HG03457 (cell line): ENCODE data around the gene TSPAN14.

Experiments used
- ATAC-seq: cut with Tn5 transposase; IDR thresholded peaks from one replicate; pipeline ENCODE4 v1.9.1; 2021; ENCODE audit warnings: moderate number of reproducible peaks; ENCODE audit not compliant: unreplicated experiment

Gene TSPAN14

DNA sequence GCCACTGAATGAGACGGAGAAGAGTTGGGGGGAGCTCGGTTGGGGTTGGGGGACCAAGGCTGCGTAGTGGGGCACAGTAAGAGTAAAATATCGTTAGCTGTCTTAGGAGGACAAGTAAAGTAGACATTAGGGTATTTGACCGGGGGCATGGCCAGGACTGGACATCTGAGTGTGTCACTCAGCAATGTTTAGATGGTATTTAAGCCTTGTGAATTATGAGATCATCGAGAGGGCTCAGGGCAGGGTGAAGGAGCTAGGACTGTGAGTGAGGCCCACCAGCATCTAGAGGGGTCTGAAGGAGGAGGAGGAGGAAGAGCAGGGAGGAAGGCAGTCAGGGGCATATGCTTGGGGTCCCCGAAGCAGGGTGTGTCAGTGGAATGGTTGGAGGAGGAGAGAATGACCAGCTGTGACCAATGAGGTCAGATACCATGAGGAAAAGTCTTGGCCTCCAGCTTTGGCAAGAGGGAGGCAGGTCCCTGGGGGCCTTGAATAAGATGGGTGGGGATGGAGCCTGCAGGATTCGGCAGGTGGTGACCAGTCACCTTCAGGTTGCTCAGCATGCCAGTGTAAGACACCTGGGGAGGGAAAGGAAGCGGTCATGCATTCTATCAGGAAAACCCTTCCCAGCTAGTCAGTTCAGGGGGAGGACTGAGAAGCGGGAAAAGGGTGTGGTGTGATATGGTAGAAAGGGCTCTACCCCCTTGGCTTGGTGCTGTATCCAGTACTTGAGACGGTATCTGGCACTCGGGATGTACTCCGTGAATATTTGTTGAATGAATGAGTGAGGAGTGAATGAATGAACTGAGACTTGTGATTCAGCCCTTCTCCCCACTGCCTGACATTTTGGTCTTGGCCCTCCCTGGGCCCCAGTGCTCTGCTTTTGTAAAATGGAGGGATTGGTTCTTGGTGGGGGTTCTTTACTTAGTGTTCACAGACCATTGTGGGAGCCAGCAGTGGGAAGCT, 48.8 kb downstream of the TSPAN14 start:
- ATAC-seq, result no peak

- ATAC-seq, result no peak
Measured at GRCh38 chr10:80503584-80504157, 49.6 kb downstream of the TSPAN14 start.

- no peak for ATAC-seq
Measured at GRCh38 chr10:80504158-80504811, 50.2 kb downstream of the TSPAN14 start.

GRCh38 chr10:80504897-80505465, 50.9 kb downstream of the TSPAN14 start:
- no peak for ATAC-seq

GRCh38 chr10:80506189-80506575, 52.1 kb downstream of the TSPAN14 start:
- ATAC-seq, result no peak

DNA sequence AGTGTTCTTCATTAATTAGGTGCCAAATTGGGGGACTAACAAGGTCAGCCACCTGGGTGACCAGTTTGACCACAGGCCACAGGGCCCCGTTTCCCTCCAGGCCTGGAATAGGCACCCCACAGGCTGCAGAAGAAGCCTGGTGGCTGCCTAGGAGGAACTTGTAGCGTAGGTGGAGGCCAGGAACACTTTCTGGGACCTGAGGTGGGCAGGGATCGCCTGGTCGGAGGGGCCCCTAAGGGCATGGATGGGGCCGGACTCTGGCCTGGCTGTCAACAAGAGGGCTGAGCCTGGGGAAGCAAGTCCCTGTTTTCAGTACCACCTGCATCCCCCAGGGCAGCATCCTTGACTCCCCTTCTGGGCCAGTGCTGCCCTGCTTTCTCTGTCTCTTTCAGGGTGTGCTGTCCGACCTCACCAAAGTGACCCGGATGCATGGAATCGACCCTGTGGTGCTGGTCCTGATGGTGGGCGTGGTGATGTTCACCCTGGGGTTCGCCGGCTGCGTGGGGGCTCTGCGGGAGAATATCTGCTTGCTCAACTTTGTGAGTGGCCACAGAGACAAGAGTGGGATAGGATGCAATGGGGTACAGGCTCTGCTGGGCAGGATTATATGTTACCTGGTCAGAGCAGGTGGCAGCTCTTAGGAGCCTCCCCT, 52.9 kb downstream of the TSPAN14 start:
- ATAC-seq, result no peak

DNA sequence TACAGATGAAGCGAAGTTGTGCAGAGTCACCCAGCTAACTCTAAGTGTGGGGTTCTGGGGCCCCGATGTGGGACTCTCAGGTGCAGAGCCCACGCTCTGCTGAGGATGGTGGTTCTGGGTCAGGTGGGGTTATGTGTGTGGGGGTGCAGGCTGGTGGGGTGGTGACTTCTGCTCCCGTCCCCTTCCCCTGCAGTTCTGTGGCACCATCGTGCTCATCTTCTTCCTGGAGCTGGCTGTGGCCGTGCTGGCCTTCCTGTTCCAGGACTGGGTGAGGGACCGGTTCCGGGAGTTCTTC, 54.9 kb downstream of the TSPAN14 start:
- ATAC-seq, result no peak

GRCh38 chr10:80509403-80510161, 55.5 kb downstream of the TSPAN14 start:
- no peak for ATAC-seq

- no peak for ATAC-seq
Measured at GRCh38 chr10:80512031-80512526, 58.0 kb downstream of the TSPAN14 start.

DNA sequence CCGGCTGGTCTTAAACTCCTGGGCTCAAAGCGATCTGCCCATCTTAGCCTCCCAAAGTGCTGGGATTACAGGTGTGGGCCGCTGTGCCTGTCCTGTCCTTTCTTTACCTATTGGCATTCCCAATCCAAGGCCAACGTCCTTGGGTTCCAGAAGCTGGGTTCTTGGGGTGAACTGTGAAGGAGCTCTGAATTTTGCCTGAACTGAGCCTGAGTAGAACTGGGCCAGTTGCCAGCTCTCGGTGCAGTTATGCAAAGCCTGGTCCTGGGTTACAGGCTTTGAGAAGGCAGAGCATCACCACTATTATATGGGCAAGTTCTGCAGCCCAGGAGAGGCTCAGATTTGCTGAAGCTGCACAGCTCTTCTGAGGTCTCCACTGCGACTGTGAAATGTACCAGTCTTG, 59.0 kb downstream of the TSPAN14 start:
- no peak for ATAC-seq

DNA sequence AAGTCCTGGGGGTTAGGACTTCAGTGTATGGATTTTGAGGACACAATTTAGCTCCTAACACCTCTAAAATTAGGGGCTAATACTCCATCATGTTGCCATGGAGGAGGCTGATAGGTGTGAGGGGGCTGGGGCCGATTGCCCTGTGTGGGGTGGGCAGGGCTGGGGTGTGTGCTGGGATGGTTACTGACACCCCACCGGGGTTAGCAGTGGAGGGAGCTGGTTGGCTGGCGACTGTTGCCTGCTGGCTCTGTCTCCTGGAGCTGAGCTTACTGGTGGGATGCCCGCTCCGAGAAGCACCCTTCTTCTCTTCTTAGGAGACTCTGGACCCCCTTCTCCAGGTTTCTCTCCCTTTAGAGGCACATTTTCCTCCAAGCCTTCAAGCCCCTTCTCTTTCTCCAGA, 61.4 kb downstream of the TSPAN14 start:
- ATAC-seq, result no peak

DNA sequence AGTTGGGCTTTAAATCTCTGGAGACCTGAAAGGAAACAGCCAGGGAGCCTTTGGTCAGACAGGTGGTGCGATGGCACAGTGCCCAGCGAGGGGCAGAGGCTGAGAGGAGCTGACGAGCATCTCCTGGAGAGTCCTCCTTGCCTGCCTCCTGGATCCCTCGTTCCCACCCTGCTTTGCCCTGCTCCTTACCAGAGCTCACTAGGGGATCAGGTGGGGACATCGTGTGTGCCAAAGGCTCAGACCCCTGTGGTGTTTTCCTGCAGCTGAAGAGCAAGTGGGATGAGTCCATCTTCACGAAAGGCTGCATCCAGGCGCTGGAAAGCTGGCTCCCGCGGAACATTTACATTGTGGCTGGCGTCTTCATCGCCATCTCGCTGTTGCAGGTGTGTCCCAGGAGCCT, 61.8 kb downstream of the TSPAN14 start:
- no peak for ATAC-seq

GRCh38 chr10:80516506-80517075, 62.5 kb downstream of the TSPAN14 start:
- no peak for ATAC-seq

DNA sequence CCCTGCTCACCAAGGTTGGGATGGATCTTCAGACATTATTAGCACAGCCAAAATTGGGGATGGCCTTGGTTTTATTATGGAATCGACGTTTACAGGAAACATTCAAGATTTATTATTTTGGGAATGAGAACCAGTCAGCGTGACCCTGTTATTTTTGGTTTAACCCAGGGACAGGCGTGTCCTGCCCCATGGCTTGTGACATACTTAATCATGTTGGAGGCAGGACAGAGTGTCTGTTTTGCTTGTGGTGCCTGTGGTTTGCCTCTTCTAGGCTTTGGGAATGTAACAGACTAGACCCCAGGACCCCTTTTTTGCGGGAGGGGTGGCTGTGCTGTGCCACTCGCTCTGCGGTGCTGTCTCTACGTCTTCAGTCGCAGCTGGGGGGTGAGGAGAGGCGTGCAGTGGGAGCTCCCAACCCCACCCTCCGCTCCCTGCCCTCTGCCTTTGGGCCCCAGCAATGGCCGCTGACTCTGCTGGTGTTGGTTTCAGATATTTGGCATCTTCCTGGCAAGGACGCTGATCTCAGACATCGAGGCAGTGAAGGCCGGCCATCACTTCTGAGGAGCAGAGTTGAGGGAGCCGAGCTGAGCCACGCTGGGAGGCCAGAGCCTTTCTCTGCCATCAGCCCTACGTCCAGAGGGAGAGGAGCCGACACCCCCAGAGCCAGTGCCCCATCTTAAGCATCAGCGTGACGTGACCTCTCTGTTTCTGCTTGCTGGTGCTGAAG, 63.5 kb downstream of the TSPAN14 start:
- ATAC-seq, result no peak

DNA sequence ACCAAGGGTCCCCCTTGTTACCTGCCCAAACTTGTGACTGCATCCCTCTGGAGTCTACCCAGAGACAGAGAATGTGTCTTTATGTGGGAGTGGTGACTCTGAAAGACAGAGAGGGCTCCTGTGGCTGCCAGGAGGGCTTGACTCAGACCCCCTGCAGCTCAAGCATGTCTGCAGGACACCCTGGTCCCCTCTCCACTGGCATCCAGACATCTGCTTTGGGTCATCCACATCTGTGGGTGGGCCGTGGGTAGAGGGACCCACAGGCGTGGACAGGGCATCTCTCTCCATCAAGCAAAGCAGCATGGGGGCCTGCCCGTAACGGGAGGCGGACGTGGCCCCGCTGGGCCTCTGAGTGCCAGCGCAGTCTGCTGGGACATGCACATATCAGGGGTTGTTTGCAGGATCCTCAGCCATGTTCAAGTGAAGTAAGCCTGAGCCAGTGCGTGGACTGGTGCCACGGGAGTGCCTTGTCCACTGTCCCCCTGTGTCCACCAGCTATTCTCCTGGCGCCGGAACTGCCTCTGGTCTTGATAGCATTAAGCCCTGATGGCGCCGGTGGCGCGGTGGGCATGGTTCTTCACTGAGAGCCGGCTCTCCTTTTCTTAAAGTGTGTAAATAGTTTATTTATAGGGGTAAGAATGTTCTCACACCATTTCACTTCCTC, 64.2 kb downstream of the TSPAN14 start:
- no peak for ATAC-seq

GRCh38 chr10:80518807-80519360, 64.8 kb downstream of the TSPAN14 start:
- no peak for ATAC-seq

DNA sequence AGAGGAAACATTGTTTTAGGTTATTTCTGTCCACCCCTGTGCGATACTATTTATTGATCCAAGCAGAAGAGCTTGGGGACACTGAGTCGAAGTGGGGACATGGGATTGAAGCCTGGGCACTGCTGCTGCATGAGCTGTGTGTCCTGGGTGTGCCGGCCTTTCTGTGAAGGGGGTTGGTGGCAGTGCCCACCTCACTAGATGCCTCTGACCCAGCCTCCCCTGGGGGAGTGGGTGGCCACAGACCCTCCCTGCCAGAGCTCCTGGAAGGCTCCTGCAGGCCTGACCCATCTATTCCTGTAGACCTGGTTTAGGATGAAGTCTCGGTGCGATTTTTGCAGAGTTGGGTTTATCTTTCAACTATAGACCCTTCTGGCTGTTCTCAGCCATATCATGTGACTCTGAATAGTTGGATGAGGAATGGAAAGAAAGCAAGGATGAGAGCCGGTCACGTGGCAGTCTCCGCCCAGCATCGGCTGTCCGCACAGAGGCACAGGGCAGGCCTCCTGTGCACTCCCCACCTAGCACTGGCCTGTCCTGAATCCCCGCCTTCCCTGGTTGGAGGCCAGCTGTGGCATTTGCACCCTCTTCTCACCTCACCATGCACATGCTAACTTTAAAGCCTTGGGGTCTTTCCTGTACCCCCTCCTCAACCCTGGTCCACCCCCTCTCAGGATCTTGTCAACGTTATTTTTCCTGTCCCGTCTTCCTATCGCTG, 66.0 kb downstream of the TSPAN14 start:
- no peak for ATAC-seq
